AG09309 (cell line): ENCODE results near the gene NLRP9.

Experiments
- DNase-seq: peaks from one replicate; pipeline ENCODE4 v3.0.0-alpha.2; 2010; ENCODE audit warnings: low read depth
- H3K4me3 ChIP-seq: 2 replicates; pipeline ENCODE4 v1.5.1; 2011; ENCODE audit warnings: mild to moderate bottlenecking, low read depth, low read length, moderate library complexity; ENCODE audit not compliant: control insufficient read depth
- TF ChIP-seq, protein P1 (sequence below): IDR thresholded peaks from 2 replicates; pipeline ENCODE4 v1.5.1; 2011; ENCODE audit warnings: mild to moderate bottlenecking, low read depth, low read length, inconsistent platforms; ENCODE audit not compliant: insufficient read depth, control insufficient read depth; ENCODE audit errors: missing control alignments

Gene NLRP9

DNA sequence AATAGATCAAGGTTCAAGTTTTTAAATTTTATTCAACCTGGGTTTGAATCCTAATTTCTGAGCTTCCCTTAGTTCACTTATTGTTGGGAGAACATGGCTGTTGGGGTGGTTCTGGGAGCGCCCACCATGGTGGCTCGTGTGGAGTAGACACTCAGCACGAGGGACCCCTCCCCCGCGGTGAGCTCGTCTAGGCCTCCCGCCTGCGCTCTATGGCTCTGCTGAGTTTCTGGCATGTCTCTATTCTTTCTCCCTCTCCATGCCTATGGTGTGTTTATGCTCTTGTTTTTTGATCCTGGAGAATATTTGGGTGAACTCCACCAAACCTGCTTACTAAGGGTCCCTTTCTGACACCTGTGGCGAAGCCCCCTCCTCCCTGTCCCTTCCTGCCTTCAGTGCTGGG is 64.7 kb downstream of the NLRP9 start:
- no peak overlapping the region for H3K4me3 ChIP-seq
- DNase-seq: no peak

DNA sequence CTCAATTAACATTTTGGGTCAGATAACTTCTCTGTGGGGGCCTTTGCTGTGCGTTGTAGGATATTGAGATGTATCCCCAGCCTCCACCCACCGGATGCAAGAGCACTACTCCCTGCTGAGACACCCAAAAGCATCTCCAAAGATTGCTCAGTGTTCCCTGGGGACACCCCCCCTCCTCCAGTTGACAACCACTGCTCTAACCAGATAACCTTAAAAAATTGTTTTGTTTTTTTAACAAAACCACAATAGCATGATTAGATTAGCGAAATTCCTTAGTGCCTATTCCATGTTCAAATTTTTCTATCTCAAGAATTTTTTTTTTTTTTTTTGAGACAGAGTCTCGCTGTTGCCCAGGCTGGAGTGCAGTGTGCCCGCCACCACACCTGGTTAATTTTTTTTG is 65.8 kb downstream of the NLRP9 start:
- no peak for DNase-seq
- TF ChIP-seq, protein P1, sequence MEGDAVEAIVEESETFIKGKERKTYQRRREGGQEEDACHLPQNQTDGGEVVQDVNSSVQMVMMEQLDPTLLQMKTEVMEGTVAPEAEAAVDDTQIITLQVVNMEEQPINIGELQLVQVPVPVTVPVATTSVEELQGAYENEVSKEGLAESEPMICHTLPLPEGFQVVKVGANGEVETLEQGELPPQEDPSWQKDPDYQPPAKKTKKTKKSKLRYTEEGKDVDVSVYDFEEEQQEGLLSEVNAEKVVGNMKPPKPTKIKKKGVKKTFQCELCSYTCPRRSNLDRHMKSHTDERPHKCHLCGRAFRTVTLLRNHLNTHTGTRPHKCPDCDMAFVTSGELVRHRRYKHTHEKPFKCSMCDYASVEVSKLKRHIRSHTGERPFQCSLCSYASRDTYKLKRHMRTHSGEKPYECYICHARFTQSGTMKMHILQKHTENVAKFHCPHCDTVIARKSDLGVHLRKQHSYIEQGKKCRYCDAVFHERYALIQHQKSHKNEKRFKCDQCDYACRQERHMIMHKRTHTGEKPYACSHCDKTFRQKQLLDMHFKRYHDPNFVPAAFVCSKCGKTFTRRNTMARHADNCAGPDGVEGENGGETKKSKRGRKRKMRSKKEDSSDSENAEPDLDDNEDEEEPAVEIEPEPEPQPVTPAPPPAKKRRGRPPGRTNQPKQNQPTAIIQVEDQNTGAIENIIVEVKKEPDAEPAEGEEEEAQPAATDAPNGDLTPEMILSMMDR: no peak

More for the DNA sequence above, 64.7 kb downstream of the NLRP9 start:
- TF ChIP-seq, protein P1: no peak

DNA sequence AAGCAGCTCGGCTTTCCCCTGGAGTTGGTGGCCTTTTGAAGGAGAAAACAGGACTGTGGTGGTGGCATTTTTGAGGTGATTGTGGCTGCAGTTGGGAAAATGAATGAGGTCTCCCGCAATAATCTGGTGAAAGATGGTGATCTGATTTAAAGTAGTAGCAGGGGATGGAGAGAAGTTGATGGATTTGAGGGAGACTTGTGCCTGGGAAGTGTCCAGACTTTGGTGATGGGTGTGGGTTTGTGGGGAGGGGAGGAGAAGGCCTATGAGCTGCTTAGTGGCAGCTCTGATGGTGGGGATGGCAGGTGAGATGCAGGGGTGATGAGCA is 67.2 kb downstream of the NLRP9 start:
- no peak for DNase-seq
- H3K4me3 ChIP-seq: no peak overlapping the region
- TF ChIP-seq, protein P1: no peak

More for the DNA sequence above, 65.8 kb downstream of the NLRP9 start:
- no peak overlapping the region for H3K4me3 ChIP-seq

DNA sequence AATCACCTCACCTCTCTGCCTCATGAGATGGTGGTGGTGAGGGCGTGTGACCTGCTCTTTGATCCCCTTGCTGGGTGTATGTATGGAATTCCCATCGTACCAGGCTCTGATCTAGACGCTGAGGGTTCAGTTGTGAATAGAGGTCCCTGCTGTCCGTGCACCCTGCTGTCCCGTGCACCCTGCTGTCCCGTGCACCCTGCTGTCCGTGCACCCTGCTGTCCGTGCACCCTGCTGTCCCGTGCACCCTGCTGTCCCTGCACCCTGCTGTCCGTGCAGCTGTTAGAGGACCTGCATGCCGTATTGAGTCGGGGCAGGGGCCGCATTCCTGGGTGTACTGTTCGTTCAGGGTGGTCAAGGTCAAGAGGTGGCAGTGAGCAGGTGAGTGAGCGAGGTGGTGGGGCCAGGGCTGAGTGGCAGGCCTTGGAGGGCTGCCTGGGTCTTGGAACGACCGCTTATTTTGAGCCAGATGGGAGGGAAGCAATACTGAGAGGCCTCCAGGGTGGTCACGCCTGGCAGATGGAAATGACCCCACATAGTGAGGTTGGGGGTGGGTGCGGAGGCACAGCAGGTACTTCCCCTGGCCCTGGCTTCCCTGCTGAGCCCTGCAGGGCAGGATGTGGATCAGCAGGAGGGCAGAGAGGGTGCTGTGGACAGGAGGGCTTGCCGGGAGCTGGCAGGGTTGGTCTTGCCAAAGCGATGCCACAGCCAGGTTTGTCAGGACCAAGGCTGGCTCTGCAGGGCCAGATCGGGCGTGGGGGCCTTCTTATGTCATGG is 67.7 kb downstream of the NLRP9 start:
- no peak overlapping the region for H3K4me3 ChIP-seq
- no peak for DNase-seq
- TF ChIP-seq, protein P1: no peak

DNA sequence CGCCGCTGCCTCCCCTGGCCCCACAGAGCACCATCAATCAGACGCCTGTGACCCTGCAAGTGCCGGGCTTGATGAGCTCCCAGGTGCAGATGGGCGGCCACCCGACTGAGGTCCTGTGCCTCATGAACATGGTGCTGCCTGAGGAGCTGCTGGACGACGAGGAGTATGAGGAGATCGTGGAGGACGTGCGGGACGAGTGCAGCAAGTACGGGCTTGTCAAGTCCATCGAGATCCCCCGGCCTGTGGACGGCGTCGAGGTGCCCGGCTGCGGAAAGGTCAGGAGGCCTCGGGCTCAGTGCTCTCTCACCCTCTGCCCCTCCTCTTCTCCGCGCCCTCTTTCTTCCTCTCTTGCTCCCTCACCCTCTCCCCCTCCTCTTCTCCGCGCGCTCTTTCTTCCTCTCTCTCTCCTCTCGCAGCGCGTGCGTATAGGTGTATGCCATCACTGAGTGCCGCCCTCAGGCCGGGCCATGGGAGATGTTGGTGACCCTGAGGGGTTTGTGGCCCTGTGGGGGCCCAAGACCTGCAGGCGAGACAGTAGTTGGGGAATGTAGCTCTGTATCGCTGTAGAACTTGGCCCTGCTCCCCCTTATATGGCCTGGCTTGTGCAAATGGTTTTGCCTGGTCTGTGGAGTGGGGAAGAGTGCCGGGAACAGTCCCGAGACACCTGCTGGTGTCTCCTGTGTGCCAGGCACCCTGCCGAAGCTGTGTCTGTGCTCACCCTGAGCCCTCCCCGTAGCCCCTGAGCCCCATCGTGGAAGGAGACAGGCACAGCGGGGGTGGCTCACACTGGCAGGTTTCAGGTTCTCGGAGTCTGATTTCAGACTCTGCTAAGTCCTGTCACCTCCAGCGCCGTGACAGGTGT is 68.6 kb downstream of the NLRP9 start:
- H3K4me3 ChIP-seq: no peak overlapping the region
- DNase-seq: no peak
- TF ChIP-seq, protein P1: no peak

DNA sequence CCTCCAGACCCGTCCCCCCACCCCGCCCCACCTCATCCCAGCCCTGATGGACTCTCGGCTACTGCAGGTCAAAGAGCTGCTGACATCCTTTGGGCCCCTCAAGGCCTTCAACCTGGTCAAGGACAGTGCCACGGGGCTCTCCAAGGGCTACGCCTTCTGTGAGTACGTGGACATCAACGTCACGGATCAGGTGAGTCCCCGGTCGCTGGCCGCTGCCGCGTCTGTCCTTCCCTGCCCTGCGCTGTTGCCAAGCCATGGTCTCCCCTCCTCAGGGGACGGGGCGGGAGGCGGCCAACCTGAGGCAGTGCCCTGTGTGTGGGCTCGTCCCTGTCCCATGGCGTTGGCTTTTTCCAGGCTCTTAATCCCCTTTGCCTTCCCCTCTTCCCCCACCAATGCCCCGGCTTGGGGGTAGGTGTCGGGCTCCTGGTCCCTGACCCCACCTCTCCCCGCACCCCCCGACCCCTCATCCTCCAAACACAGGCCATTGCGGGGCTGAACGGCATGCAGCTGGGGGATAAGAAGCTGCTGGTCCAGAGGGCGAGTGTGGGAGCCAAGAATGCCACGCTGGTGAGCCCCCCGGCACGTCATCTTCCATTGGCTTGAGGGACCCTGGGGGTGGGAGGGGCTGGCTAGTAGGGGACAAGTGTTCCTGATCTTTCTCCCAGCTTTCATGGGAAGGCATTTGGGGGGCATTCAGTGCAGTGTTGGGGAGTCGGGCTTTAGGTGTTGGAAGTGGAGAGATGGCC is 69.4 kb downstream of the NLRP9 start:
- H3K4me3 ChIP-seq: no peak overlapping the region
- no peak for DNase-seq
- TF ChIP-seq, protein P1: no peak
